GM12878 (cell line): ENCODE results near the gene NR2F6. TPM values are rescaled to one million over a fixed set of nuclear protein-coding genes. Genes with fewer than 3 reads are reported as not detected.

Experiments used
- BMI1 ChIP-seq: fragments of 450-650 bp; IDR thresholded peaks from 2 replicates; pipeline ENCODE4 v1.6.1; 2016; ENCODE audit warnings: mild to moderate bottlenecking, moderate library complexity, borderline replicate concordance
- CBFB ChIP-seq: IDR thresholded peaks from 2 replicates; pipeline ENCODE4 v1.6.1; 2016; ENCODE audit warnings: antibody characterized with exemption, low read depth
- CHD1 ChIP-seq: IDR thresholded peaks from 2 replicates; pipeline ENCODE4 v1.6.1; 2012; ENCODE audit warnings: low read depth, low read length, improper control_type of control experiment
- EZH2 ChIP-seq: IDR thresholded peaks from 2 replicates; pipeline ENCODE4 v1.6.1; 2012; ENCODE audit warnings: low read depth, mild to moderate bottlenecking, control low read depth, inconsistent platforms, low read length, borderline replicate concordance; ENCODE audit not compliant: control insufficient read depth
- FOXM1 ChIP-seq: IDR thresholded peaks from 2 replicates; pipeline ENCODE4 v1.6.1; 2012; ENCODE audit warnings: low read depth, mild to moderate bottlenecking, inconsistent platforms, low read length, moderate library complexity
- GATAD2B ChIP-seq: fragments of 450-650 bp; conservative IDR thresholded peaks from 2 replicates; pipeline ENCODE4 v1.6.1; 2017; ENCODE audit warnings: low read depth, mild to moderate bottlenecking, moderate library complexity
- IKZF1 ChIP-seq: fragments of 450-650 bp; conservative IDR thresholded peaks from 2 replicates; pipeline ENCODE4 v1.6.1; 2017; ENCODE audit warnings: antibody characterized with exemption, mild to moderate bottlenecking
- IKZF2 ChIP-seq, 2 experiments: fragments of 450-650 bp; IDR thresholded peaks; 2 replicates each; pipeline ENCODE4 v1.6.1; 2017; ENCODE audit warnings: mild to moderate bottlenecking in 2 of 2, moderate library complexity in 2 of 2
- KAT2A ChIP-seq: conservative IDR thresholded peaks from 2 replicates; pipeline ENCODE4 v1.6.1; 2011; ENCODE audit warnings: low read depth, low read length; ENCODE audit not compliant: control insufficient read depth
- MAX ChIP-seq: IDR thresholded peaks from 2 replicates; pipeline ENCODE4 v1.6.1; 2012; ENCODE audit warnings: low read depth, low read length, improper control_type of control experiment
- POLR2AphosphoS2 ChIP-seq: IDR thresholded peaks from 2 replicates; pipeline ENCODE4 v1.6.1; 2011; ENCODE audit warnings: low read depth, mild to moderate bottlenecking, low read length, improper control_type of control experiment, moderate library complexity
- RCOR1 ChIP-seq: conservative IDR thresholded peaks from 2 replicates; pipeline ENCODE4 v1.6.1; 2012; ENCODE audit warnings: low read depth, low read length, improper control_type of control experiment
- SIX5 ChIP-seq: IDR thresholded peaks from 2 replicates; pipeline ENCODE4 v1.6.1; 2011; ENCODE audit warnings: mild to moderate bottlenecking, low read depth, low read length, moderate library complexity; ENCODE audit not compliant: severe bottlenecking
- SMAD1 ChIP-seq: fragments of 450-650 bp; IDR thresholded peaks from 2 replicates; pipeline ENCODE4 v1.6.1; 2018; ENCODE audit warnings: mild to moderate bottlenecking, low read depth; ENCODE audit not compliant: partially characterized antibody
- SMAD5 ChIP-seq: IDR thresholded peaks from 2 replicates; pipeline ENCODE4 v1.6.1; 2016; ENCODE audit warnings: antibody characterized with exemption, low read depth
- STAT3 ChIP-seq: IDR thresholded peaks from 2 replicates; pipeline ENCODE4 v1.6.1; 2011; ENCODE audit warnings: low read depth, low read length, improper control_type of control experiment
- TAF1 ChIP-seq: IDR thresholded peaks from 2 replicates; pipeline ENCODE4 v1.6.1; 2011; ENCODE audit warnings: mild to moderate bottlenecking, low read depth, low read length, borderline replicate concordance
- TARDBP ChIP-seq: IDR thresholded peaks from 2 replicates; pipeline ENCODE4 v1.6.1; 2016; ENCODE audit warnings: borderline replicate concordance
- TCF12 ChIP-seq: IDR thresholded peaks from 2 replicates; pipeline ENCODE4 v1.6.1; 2011; ENCODE audit warnings: low read depth, mild to moderate bottlenecking, low read length
- USF2 ChIP-seq: IDR thresholded peaks from 2 replicates; pipeline ENCODE4 v1.6.1; 2011; ENCODE audit warnings: low read depth, low read length, improper control_type of control experiment, borderline replicate concordance
- ZBTB4 ChIP-seq: fragments of 450-650 bp; formaldehyde crosslinking; IDR thresholded peaks from 2 replicates; pipeline ENCODE4 v1.4.0; 2022; ENCODE audit warnings: mild to moderate bottlenecking, moderate library complexity
- ZNF622 ChIP-seq: fragments of 450-650 bp; IDR thresholded peaks from 2 replicates; pipeline ENCODE4 v1.6.1; 2017; ENCODE audit warnings: mild to moderate bottlenecking, inconsistent platforms
- polyA plus RNA-seq, 11 experiments: library from polyadenylated mRNA; depleted of rRNA in 4 of 11; unstranded in 6 of 11; stranded (reverse) in 5 of 11; fragments of >200 nt; fragmentation: Nextera tagmentation in 4 of 11; fragmentation: Illumina TruSeq in 1 of 11; extraction: Ambion mirVana in 4 of 11; extraction: Trizol in 1 of 11; gene quantifications; 1 replicate in 1 of 11; 2 replicates in 10 of 11; pipeline versions ENCODE4 v1.2.1 to v1.2.3, GENCODE V29; 2011 to 2016; ENCODE audit warnings: inconsistent platforms in 2 of 11, missing spikeins in 2 of 11, low read depth in 1 of 11
- total RNA-seq, 4 experiments: library from RNA; depleted of rRNA in 3 of 4; stranded (reverse); fragments of >200 nt in 3 of 4; fragmentation: Illumina TruSeq in 1 of 4; extraction: Trizol in 1 of 4; gene quantifications; 2 replicates each; pipeline versions ENCODE4 v1.2.1 to v1.2.3, GENCODE V29; 2013 to 2021
- TF ChIP-seq, protein P1 (sequence below): IDR thresholded peaks from 2 replicates; pipeline ENCODE4 v1.6.1; 2012; ENCODE audit warnings: low read length, inconsistent platforms
- TF ChIP-seq, protein P2 (sequence below): fragments of 450-650 bp; IDR thresholded peaks from 2 replicates; pipeline ENCODE4 v1.6.1; 2016; ENCODE audit warnings: mild to moderate bottlenecking

The NR2F6 gene
- total and polyA plus RNA-seq, 10 of the 15 experiments (the other 5 are each of a cell fraction or from before 2014, with no cell fraction given): 0.18 to 15.5 (median 6.1) TPM

DNA sequence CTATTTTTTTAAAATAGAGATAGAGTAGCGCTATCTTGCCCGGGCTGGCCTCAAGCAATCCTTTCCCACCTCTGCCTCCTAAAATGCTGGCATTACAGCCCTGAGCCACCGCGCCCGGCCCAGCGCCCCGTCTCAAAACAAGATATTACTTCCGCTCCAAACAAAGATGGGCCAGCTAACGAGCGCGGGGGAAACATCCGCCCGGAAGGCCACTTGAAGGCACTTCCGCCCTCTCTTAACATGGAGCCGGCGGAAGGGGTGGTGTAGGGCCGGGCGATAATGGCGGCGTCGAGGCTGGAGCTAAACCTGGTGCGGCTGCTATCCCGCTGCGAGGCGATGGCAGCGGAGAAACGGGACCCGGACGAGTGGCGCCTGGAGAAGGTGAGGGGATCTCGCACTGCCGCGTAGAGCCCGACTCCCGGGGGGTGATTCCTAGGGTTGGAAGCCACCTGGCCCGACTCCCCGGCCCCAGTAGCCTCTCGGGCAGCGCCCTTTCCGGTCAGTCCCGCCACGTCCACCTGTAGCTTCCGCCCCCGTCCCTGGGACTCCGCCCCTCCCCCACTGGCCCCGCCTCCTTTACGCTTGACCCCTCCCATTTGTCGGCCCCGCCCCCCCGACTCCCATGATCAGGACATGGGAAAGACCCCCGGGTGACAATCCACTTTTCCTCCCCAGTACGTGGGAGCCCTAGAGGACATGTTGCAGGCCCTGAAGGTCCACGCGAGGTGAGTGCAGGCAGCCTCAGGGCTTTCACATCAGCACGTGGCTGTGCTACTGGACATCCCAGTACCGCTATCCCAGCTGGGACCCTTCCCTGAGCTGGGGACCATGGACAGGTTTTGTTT is 30.4 kb downstream of the NR2F6 start, which contains the start of gene USE1 (continued):
- TF ChIP-seq, protein P1, sequence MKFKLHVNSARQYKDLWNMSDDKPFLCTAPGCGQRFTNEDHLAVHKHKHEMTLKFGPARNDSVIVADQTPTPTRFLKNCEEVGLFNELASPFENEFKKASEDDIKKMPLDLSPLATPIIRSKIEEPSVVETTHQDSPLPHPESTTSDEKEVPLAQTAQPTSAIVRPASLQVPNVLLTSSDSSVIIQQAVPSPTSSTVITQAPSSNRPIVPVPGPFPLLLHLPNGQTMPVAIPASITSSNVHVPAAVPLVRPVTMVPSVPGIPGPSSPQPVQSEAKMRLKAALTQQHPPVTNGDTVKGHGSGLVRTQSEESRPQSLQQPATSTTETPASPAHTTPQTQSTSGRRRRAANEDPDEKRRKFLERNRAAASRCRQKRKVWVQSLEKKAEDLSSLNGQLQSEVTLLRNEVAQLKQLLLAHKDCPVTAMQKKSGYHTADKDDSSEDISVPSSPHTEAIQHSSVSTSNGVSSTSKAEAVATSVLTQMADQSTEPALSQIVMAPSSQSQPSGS: no peak; the same call in 1 of the 2 replicates
- TF ChIP-seq TAF1 (peak; percentile 98), BMI1 (no peak), SMAD1 (no peak), FOXM1 (no peak), RCOR1 (no peak), TCF12 (peak; percentile 39), GATAD2B (peak; percentile 88), CHD1 (peak; percentile 81; the same call in 1 of the 2 replicates), USF2 (no peak), STAT3 (no peak), KAT2A (no peak), CBFB (peak; percentile 64; the same call in 1 of the 2 replicates), IKZF2 (IDR thresholded peaks at IDR 0.05) (no peak), IKZF1 (peak; percentile 89), SMAD5 (peak; percentile 51; the same call in 1 of the 2 replicates), ZNF622 (no peak), EZH2 (no peak), MAX (no peak; the same call in none of the 2 replicates), ZBTB4 (CRISPR knock-in tag) (no peak), POLR2AphosphoS2 (peak; percentile 97; the same call in 1 of the 2 replicates), TARDBP (peak; percentile 41; the same call in 1 of the 2 replicates), SIX5 (peak; percentile 79)
- TF ChIP-seq, protein P2, sequence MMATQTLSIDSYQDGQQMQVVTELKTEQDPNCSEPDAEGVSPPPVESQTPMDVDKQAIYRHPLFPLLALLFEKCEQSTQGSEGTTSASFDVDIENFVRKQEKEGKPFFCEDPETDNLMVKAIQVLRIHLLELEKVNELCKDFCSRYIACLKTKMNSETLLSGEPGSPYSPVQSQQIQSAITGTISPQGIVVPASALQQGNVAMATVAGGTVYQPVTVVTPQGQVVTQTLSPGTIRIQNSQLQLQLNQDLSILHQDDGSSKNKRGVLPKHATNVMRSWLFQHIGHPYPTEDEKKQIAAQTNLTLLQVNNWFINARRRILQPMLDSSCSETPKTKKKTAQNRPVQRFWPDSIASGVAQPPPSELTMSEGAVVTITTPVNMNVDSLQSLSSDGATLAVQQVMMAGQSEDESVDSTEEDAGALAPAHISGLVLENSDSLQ: peak; percentile 33; the same call in 1 of the 2 replicates
